ENCODE results near the gene ADAM12.

DNA sequence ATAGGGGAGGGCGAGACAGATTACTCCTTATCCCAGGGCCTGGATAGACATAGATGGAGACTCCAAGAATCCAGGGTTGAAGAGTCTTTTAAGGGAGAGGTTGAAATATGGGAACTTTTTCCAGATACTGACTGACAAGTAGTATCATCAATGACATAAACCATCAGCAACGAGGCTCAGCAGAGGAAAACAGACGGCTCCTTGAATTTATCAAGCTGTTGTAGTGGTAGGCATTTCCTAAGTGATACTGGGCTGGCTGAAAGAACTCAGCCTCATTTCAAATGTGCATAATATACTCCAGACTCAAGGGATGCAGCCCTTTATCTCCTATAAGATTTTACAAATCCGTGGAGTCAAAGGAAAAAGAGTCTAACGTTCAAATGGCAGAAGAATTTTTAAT, 341.4 kb downstream of the ADAM12 start:
- TF ChIP-seq, protein P1, sequence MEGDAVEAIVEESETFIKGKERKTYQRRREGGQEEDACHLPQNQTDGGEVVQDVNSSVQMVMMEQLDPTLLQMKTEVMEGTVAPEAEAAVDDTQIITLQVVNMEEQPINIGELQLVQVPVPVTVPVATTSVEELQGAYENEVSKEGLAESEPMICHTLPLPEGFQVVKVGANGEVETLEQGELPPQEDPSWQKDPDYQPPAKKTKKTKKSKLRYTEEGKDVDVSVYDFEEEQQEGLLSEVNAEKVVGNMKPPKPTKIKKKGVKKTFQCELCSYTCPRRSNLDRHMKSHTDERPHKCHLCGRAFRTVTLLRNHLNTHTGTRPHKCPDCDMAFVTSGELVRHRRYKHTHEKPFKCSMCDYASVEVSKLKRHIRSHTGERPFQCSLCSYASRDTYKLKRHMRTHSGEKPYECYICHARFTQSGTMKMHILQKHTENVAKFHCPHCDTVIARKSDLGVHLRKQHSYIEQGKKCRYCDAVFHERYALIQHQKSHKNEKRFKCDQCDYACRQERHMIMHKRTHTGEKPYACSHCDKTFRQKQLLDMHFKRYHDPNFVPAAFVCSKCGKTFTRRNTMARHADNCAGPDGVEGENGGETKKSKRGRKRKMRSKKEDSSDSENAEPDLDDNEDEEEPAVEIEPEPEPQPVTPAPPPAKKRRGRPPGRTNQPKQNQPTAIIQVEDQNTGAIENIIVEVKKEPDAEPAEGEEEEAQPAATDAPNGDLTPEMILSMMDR (IDR thresholded peaks at IDR 0.05; ENCODE audit: low read depth, low read length, poor library complexity, severe bottlenecking), result no peak
- no peak for TF ChIP-seq EZH2phosphoT487 (IDR thresholded peaks at IDR 0.05; ENCODE audit: borderline replicate concordance, low read length)

Data from DOHH2 (cell line).